Transverse colon (tissue), 3 donors: ENCODE results near the gene CPS1.

Experiments used
- CTCF ChIP-seq, 5 experiments: fragments of 200-600 bp in 3 of 5; fragments of 450-650 bp in 2 of 5; sonication (generic) in 3 of 5; IDR thresholded peaks; 1 replicate in 2 of 5; 2 replicates in 3 of 5; pipeline ENCODE4 v1.5.1; 2016 to 2017; ENCODE audit warnings: antibody characterized with exemption in 5 of 5, inconsistent platforms in 3 of 5, mild to moderate bottlenecking in 2 of 5, moderate library complexity in 1 of 5
- EP300 ChIP-seq: sonication (generic); formaldehyde crosslinking; IDR thresholded peaks from one replicate; pipeline ENCODE4 v1.6.1; 2017; ENCODE audit warnings: antibody characterized with exemption, low read depth
- POLR2A ChIP-seq: fragments of 450-650 bp; IDR thresholded peaks from one replicate; pipeline ENCODE4 v1.6.1; 2016; ENCODE audit warnings: antibody characterized with exemption, mild to moderate bottlenecking, moderate library complexity

- TF ChIP-seq CTCF (IDR thresholded peaks at IDR 0.05) (no peak), EP300 (no peak), POLR2A (no peak)
Measured at GRCh38 chr2:210647151-210647550, 90.8 kb downstream of the CPS1 start.
